Measurements from ENCODE around the gene GPRIN3.

The GPRIN3 gene

DNA sequence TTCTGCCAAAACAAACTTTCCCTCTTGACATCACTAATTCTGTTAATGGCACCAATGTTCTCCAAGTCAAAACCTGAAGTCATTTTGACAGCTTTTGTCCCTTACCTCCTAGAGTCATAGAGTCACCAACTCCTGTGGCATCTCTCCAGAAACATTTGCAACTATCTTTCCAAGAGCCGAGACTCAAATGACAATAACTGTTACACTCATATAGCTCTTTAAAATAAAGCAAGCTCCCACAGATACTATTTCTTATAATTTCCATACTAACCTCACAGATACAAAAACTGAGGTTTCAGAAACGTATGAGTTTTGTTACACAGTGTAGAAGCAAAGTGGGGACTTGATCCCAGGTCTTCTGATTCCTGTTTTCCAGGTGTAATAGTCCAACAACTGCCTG, 18.3 kb downstream of the GPRIN3 start:
- DNase-seq = no peak

DNA sequence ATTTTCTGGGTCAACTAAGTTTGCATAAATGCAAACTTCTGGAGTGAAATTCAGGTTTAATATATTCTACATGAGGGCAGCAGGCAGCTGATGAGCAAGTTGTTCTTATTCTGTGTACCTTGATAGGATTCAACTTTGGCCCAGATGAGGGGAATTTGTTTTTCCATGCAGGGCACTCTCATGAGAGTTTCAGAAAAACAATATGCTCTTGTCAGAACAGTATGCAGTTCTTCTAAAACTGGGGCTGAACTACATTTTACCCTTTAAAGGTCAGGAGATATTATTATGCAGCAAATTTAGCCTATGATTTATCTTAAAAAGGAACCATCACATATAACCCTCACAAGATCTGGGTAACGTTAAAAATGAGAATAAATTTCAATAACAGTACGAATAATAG, 19.2 kb downstream of the GPRIN3 start:
- DNase-seq = no peak

DNA sequence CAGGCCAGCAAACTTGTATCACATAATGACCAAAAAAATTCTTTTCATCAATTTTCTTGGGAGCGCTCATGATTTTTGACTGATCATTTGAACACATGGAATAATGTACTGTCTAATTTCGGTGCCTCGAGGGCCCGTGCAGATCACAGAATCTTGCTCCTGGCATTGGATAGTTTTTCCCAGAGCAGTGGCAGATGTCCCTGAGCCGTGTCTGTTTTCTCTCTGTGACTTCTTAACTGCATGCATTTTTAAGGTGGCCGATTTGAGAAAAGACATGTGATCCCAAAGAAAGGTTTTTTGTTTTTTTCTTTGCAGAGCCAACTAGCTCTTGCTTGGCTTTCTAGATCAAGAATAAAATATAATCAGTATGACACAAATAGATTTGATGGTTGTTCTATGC, 19.7 kb downstream of the GPRIN3 start:
- DNase-seq = no peak

DNA sequence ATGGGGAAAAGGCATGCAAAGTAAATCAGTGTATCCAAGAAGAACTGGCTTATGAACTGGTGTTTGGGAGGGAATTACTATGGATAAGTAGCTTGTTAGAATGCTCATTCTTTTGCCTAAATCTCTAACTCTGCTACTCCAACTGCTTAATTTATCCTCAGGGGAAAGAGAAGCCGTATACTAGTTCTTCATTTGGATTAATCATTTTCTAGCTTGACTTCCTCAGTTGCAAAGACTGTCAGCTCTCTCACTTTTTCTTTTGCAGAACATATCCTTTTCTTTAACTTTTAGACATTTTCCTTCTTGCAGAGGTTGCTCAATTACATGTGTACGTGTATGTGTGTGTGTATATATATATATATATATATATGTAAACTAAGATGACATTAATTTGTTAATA, 21.9 kb downstream of the GPRIN3 start:
- DNase-seq = no peak

DNA sequence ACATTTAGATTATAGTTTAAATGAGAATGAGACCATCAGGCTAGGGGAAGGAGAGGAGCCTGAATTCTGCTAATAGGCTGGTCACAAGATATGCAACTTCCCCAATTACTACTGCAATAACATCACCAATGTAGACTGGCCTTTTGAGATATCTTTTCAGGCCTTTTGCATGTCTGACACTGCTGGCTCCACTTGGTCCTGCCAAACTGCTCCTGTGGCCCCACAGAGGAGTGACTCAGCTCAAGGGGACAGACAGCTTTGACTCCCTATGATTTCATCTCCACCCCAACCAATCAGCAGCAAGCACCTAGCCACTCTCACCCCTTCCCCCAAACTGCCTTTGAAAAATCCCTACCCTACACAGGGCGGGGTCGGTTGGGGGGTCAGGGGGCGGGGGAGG, 22.8 kb downstream of the GPRIN3 start:
- no peak for DNase-seq

DNA sequence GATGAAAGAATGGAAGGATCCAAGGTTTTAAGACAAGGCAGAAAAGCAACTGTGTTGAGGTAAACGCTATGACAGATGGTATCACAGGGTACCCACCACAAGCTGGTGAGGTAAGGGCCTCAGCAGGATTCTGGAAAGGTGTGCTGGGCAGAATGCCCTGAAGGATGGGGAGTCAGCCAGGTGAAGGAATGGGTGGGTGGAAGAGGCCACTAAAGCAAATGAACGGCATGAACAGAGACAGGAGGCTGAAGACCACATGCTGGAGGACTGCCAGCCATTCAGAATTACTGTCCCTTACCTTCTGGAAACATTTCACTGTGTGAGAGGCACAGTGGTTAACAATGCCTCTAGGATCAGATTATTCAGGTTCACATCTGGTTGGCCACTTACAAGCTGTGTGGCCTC, 23.6 kb downstream of the GPRIN3 start:
- no peak for DNase-seq

DNA sequence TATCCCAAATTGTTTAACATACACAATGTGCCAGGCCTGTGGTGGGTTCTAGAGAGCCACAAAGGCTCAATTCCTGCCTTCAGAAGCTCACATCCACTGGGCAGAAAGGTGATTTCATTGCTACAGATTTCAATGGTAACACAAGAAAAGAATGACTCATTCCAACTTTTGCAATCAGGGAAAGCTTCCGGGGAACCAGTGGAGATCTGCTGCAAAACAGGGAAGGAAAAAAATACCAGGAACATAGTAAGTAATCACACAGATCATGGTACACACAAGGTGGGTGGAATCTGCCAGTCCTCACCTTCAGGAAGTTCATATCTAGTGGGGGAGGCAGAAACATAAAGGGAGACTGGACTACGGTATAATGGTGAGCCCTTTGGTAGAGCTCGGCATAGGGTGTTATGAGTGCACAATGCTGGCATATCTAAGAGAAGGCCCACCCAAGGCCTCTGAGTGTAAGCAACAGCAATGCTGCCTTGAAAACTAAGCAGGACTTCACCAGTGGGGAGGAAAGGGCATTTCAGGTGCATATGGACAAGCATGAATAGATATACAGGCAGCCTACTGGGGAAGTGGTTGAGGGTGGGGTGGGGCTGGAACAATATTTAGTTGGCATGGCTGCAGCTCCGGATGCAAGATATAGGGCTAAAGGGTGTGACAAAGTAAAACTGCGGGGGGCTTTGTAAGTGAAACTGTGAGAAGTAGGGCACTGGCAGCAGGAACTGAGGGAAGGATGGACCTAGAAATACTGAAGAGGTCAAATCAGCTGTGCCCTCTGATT, 24.2 kb downstream of the GPRIN3 start:
- DNase-seq = peak; percentile 86

DNA sequence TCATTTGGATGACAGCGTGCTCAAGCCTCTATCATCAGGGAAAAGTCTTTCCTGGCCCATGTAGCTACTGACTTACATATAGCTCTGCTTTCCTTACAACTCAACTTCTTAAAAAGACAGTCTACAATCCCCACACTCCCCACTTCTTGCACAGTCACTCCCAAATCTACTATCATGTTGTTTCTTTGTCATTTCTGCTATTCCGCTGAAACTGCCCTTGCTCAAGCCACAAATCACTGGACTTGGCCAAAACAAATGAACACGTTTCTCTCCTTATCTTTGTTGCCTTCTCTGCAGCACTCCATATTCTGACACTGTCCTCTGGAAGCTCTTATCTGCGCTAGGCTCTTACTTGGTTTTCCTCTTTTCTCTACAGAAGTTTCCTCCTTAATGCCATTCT, 28.2 kb downstream of the GPRIN3 start:
- DNase-seq = no peak

DNA sequence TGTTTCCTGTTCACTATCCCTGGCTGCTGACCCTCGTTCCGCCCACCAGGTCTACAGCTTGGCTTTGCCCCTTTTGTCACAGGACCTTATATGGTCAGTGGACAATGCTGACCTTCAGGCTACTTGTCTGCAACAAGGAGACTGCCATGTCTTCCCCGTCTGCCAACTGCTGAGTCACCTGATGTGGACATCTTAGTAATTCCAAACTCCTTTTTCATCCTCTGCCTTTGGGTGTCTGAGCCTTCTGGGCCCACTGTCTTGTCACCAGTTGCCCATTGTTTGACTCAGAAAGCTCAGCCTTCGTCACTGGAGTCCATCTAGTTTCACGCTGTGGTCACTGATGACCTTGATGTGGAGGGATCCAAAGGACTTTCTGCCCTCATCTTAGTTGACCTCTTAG, 30.2 kb downstream of the GPRIN3 start:
- no peak for DNase-seq

DNA sequence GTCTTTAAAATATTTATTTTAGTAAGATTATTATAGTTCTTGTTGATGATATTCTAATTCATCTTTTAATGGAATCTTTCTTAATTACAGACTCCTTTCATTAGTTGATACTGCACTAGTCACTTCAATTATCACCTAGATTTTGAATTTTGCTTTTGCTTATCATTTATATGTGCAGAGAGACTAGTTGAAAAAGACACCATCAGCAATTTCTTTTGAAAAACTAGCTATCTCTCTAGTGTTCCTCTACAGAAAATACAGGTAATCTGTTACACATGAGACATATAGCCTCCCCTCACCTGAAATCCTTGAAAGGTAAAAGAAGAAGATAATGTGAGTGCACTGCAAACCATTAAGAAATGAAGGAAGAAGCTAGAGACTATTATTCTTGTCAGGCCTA, 31.3 kb downstream of the GPRIN3 start:
- DNase-seq = no peak

DNA sequence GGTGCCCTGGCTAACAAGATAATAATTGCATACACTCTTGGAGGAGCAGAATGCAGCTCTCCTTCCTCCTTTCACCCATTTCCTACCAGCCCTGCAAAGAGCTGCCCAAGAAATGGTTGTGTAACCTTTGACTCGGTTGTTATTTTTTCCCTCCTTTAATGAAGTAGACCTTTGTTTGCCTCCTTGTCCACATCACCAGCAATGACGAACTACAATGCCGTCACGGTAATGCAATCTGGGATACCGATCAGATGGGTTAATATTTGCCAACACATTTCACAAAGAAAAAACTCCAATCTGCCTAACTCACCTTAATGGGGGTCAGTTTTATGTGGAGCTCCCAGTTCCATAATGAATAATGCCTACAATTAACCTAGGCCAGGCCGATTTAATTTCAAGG, 32.0 kb downstream of the GPRIN3 start:
- DNase-seq = no peak

DNA sequence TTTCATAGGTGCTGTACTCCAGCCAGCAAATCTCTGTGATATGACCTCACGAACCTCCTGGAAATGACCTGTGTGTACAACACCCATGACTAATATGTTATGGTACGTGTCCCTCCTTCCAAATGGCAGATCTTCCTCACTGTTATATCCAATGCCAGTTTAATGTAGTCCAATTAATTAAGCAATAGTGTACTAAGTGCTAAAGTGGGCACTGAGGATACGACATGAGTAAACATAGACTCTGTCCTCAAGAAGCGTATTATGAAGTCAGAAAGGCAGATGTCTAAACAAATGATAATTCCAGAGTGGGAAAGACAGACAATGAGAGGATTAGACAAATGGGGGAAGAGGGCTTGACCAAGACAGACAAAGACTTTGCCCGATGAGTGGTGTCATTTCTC, 33.9 kb downstream of the GPRIN3 start:
- DNase-seq = no peak

DNA sequence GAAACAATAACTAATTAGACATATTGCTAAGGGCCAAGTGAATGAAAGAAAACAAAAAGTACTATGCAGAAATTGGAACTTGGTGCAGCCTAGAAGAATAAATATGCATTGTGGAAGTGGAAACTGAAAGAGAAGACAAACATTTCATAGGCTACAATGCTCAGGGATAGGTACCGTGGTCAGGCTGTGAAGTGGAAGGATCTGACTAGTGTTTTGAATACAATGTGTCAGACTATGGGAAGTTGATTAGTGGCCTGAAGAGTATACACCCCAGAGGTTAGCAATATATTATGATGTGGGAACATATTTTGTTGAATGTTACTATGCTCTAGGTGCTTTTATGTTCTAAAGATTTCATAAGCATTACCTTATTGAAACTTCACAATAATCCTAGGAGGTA, 36.8 kb downstream of the GPRIN3 start:
- no peak for DNase-seq

DNA sequence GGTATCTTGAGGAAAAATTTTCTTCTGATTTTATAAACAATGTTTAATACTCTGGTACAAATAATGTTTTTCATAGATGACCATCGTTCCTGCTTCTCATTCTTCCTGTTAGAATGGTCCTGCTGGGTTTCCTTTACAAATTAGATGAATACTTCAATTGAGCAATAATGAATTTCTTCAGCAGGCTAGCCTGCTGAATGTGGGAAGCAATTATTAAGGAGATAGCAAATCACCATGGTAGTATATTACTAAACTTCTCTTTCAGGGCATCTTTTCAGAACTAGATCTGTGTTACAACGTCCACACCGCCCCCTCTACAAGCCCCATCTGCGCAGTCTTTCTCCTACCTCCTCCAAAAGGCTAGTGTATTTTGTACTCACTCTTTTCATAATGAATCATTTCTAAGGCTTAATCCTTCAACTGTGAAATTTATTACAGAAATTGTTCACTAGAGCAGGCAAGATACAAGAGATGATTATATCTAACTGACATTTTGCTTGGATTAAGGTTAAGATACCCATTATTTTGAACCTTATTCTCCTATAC, 38.4 kb downstream of the GPRIN3 start:
- no peak for DNase-seq

DNA sequence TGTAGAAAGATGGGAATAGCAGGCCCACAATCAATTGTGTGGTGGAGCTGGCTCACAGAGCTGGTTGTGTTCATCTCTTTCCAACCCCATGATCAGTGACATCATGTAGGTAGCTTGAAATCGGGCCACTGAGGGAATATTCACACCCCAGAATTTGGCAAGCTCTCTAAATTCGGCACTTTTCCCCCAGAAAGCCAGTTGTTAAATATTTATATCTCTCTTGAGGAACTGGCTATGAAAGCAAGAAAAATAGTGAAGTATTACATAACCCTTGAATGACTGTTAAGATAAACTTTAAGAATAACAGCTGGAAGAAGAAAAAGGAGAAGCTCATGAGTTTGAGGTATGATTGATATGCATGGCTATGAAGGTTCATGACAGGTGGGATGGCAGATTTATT, 38.9 kb downstream of the GPRIN3 start:
- no peak for DNase-seq

DNA sequence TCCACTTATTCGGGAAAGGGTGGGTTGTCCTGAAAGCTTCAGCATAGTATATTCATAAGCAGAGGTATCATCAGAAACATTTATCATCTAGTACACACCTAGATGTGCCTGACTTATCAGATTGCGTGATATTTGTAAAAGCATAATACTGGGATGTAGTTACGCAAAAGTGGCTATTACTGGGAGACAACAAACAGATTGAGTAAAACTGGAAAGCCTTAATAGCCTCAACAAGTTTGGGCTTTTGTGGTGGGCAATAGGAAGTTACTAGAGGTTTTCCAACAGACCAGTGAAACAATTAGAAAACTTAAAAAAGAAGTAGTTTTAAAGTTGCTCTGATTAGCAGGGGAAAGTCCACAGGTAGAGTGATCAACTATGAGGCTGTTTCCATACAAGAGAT, 39.8 kb downstream of the GPRIN3 start:
- no peak for DNase-seq

DNA sequence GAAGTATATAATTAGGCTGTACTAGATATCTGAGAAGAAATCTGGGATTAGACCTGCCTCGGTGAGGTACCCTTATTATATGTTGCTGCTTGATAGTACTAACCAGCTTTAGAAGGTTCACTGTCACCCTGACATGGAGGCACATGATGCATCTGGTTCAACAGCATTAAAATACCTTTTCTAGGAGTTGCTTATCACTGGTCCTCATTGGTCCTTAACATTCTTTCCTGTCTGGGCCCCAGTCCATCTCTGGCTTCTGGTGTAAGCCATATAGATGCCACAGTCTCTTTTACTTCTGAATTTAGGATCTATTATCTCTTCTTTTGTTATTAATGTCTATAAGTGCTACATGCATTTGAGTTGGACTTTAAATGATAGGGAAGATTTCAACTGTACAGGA, 40.2 kb downstream of the GPRIN3 start:
- DNase-seq = no peak

DNA sequence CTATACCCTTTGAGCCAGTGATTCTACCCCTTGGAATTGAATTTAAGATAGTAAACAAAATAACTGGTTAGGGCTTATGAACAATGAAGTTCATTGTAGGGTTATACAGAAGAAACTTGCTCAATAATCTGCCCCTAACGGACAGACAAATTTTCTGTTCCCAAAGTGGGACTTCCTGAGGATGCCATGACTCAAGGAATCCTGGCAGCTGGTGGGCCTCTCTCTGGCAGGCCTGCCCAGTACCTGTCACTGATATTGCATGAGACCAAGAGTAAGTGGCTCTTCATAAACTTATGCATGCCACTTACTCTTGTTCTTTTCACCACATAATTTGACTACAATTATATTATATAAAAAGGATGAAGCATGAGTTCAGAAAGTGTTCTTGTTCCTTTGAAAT, 41.5 kb downstream of the GPRIN3 start:
- DNase-seq = no peak

DNA sequence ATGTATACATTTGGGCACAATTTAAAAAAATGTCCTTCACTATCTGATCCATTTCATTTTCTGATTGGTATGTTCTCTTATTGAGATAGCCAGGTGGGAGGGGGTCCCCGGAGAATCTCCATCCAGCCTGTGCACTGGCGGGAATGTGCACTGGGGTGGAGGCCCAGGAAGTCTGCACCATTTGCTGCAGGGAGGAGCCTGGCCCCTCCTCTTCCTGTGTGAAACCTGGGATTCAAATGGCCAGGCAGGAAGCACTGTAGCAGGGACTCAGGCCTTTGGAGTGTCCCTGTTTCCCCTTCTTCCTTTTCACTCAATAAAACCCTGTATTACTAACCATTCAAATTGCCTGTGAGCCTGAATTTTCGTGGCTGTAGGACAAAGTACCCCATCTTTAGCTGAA, 44.3 kb downstream of the GPRIN3 start:
- DNase-seq = no peak

DNA sequence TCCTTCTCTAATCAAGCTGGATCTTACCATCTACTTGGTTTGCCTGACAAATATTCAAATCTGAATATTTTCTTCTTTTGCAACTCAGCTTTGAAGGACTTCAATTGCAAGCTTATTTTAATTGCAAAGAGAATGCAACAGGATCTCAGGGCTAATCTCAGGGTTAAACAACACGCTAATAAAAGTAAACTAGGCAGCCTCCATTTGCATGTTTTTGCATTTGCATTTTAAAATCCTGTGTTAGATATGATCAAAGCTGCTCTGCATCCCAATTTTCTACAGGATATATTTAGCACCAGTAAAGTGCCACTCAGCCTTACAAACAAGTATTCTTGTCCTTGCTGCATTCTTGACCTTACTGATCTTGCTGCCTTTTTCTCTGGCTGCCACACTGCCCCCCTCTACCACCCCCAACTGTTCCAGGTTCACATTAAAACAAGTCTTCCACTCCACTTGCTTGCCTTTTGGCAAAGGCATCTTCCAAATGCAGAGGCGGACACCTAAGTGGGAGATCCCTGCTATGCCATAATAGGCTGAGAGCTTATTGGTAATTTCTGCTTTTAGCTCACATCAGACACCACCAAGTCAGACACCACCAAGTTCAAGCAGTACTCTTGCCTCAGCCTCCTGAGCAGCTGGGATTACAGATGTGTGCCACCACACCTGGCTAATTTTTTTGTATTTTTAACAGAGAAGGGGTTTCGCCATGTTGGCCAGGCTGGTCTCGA, 48.1 kb downstream of the GPRIN3 start:
- DNase-seq = no peak

DNA sequence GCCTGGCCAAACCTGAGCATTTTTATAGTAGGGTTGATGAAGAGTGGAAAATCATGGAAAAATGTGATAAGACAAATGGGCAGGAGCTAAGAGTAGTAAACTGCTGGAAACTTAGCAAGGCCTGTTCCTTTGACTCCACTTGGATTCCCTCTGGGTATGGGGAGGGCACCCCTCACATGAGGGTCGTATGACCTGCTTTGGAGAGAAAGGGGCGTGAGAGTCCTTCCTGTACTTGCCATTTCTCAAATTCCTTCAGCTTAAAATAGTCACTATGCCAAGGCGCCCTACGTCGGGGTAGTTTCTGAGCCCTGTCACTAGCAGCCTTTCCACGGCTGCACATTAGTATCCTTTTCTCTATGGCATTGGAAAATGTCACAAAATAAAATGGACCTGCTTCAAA, 49.1 kb downstream of the GPRIN3 start:
- DNase-seq = no peak

DNA sequence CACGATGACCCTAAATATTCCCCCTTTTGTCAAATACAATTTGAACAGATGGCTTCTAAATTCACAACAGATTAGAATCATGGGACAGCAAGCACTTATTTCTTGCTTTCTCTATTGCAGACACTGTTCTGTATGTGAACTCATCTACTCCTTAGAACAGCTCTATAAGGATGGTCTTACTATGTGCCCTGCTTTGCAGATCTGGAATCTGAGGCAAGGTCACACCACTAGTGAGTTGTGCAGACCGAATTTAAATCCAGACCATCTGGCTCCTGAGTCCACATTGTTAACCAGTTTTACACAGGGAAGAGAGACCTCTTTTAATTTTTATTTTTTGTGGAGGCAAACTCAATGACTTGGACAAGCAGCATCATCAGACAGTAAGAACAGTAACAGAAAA, 50.2 kb downstream of the GPRIN3 start:
- no peak for DNase-seq

DNA sequence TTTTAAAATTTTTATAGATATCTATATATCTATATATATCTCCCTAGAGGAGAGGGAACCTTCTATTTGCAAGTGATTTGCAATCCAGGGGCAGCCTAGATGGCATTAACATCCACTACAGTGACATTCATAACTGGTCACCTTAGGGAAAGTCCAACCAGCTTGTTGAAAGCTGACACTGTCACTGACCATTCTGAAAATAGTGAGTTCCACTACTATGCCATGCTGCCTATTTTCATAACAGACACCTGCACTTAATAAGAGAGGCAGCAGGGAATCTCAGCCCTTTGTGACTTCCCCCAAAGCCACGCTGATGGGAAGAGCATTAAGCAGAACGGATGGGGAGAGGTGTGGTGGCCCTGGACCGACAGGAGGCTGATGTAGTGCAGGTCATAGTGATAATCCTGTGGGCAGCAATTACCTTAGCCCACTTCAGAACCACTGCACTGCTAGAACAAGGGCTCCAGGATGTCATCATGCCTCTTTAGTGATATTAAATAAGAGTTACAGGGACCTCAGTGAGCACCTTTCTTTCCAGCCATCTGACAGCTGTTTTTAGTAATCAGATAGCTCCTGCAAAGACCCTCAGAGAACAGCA, 51.3 kb downstream of the GPRIN3 start:
- DNase-seq = no peak

DNA sequence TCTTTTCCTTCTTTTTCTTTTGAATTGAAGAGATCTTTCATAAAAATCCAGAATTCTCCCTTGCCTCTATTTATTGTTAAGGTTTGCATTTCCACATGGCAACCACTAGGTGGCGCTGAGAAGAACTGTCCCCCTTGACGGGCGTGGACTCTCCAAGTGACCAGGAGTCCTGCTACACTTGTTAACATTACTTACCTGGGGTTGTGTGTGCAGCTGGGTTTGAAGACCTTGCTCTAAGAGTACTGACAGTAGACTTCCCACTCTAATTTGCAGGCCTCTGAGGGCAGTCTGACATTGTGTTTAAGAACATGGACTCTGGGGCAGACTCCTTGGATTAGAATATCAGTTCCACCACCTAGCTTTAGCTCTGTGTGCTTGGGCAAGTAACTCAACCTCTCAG, 52.8 kb downstream of the GPRIN3 start:
- DNase-seq = peak; percentile 50
